GM18508 (cell line): Measurements from ENCODE around the gene MYOT.
"Not testable (repeated sequence)": the region's sequence is repeated elsewhere in the genome, so short reads cannot be mapped to it uniquely, and the experiment has no call there.

Source experiments
- ATAC-seq: cut with Tn5 transposase; IDR thresholded peaks from one replicate; pipeline ENCODE4 v1.9.1; 2021; ENCODE audit warnings: moderate number of reproducible peaks; ENCODE audit not compliant: insufficient read depth, unreplicated experiment

MYOT gene

GRCh38 chr5:137847687-137848086, 20.0 kb upstream of the MYOT start:
- no peak for ATAC-seq

GRCh38 chr5:137853165-137853564, 14.5 kb upstream of the MYOT start:
- ATAC-seq, result not testable (repeated sequence)

GRCh38 chr5:137856201-137856600, 11.5 kb upstream of the MYOT start:
- ATAC-seq, result no peak

- no peak for ATAC-seq
Observed at GRCh38 chr5:137856916-137857862, 10.5 kb upstream of the MYOT start.

DNA sequence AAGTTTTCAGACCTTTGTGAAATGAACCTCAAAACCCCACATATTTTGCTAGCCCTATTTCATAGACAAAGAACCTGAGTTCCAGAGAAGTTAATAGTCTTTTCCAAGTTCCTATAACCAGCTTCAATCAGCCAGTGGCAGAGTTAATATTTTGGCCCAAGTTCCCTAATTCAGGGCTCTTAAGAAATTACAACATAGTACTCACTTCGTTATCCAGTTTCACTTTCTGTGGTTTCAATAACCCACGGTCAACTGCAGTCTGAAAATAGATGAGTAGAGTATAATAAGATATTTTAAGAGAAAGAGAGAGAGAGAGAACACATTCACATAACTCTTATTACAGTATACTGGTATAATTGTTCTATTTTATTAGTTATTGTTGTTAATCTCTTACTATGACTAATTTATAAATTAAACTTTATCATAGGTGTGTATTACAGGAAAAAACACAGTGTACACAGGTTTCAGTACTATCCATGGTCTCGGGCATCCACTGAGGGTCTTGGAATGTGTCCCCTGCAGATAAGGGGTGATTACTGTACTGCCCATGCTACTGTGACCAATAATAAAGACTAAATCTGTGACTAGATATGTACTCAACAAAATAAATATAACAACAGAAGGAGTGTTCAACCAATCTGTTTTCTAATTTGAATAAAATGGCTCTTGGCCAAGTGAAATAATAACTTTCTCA, 9.3 kb upstream of the MYOT start:
- ATAC-seq, result peak; percentile 85

GRCh38 chr5:137858954-137859353, 8.7 kb upstream of the MYOT start:
- no peak for ATAC-seq

- no peak for ATAC-seq
Observed at GRCh38 chr5:137862251-137862650, 5.4 kb upstream of the MYOT start.

DNA sequence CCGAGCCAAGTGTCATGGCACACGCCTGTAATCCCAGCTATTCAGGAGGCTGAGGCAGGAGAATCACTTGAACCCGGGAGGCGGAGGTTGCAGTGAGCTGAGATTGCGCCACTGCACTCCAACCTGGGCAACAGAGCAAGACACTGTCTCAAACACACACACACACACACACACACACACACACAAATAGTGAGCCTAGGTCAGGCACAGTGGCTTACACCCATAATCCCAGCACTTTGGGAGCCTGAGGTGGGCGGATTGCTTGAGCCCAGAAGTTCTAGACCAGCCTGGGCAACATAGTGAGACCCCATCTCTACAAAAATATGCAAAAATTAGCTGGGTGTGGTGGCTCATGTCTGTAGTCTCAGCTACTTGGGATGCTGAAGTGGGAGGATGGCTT, 4.0 kb upstream of the MYOT start:
- ATAC-seq, result not testable (repeated sequence)

DNA sequence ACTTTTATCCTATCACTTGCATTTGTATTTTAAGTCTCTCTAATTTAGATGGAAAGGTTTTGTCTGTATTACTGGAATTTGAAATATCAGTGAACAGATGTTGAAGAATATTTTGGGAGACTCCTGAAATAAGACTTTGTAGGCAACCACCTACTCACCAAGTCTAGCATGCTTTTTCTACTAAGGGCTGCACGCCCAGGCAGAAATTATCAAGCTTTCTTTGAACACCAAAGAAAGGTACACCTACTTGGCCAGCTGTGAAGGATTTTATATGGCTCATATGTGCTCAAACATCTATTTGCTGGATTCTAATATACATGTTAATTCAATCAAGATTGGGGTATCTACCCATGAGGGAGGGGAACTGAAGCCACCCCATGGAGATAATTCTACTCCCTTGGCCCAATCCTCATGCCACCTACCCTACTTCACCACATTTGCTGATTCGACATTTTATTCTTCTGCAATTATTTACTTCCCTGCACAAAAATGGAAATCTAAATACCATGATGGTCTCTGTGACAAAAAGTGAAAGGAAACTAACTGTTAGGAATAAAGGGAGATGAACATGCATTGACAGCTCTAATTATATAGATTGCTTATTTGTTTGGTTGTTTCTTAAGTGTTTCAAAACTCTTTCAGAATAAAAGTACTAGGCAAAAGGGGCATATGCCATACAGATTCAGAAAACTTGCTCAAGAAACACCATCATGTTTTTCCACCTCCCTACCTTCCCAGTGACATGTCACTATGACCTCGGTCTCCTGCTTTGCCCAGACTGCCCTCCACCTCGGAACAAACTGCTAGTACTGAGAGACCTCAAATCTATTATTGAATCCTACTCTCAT, 895 bp upstream of the MYOT start:
- ATAC-seq, result no peak

GRCh38 chr5:137870647-137871339, 3.1 kb downstream of the MYOT start:
- ATAC-seq, result no peak

DNA sequence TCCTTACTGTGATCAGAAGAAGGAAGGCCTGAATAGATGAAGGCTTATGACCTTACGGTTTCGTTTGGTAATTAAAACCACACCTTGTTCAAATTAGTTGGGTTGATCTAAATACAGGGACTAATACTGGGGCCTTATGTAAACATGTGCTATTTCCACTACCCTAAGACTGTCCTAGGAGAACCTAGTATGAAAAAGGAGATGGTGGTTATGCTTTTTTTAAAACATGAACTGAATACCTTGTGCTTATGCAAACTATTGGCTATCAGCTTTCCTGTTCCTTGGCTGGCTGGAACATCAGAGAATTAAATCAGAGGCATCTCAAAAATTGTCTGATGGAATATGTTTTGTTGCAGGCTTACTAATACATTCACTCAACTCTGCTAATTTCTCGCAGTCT, 3.9 kb downstream of the MYOT start:
- no peak for ATAC-seq

DNA sequence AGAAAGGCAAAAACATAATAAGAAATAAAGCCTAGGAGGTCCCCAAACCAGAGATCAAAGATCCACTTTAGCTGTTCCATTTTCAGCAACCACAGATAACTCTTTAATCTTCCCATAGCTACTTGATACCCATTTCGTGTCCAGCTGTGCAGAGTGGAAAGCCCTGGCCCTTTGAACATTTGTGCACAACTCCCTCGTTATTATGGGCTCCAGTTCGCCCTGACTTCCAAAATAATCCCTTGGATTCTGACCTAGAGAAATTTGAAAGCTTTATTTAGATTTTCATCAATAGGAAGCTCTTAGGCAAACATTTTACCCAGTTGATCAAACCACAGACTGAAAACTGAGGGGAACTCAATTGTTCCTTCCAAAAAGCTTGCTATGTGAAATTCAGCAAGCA, 4.8 kb downstream of the MYOT start:
- no peak for ATAC-seq

GRCh38 chr5:137876101-137876500, 8.4 kb downstream of the MYOT start:
- ATAC-seq, result no peak

DNA sequence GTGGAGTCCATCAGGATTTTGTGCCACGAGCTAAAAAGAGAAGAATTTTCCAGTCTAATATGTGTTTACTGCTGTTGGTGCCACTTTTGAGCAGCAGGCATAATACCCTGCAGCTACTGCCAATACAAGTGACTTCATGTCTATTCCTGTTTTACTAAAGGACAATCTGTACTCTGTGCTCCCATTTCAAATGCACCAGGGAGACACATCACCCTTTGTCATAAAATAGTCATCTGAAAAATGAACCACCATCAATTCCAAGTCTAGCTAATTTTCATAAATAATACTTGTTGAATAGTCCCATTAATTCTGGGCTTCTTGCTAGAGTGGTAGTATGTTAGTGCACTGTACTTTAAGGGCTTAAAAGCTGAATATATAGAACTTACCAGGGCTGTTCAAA, 12.7 kb downstream of the MYOT start:
- ATAC-seq, result no peak

DNA sequence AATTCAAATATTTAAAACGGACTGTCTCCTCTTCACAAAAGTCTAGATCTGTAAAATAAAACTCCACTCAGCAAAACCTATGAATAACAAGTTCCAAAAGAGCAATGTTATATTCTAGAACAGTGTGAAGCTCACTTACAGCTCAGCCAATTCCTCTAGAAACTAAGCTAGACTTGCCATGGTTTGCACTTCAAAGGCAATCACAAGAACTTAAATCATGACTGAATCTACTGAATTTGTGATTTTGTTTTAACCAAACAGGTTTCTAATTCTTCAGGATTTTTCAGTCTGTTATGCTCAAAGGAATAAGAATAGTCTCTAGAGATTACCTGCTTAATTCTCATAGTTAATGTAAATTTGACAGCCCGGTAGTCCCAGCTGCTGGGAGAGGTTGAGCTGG, 20.2 kb downstream of the MYOT start:
- ATAC-seq, result no peak

DNA sequence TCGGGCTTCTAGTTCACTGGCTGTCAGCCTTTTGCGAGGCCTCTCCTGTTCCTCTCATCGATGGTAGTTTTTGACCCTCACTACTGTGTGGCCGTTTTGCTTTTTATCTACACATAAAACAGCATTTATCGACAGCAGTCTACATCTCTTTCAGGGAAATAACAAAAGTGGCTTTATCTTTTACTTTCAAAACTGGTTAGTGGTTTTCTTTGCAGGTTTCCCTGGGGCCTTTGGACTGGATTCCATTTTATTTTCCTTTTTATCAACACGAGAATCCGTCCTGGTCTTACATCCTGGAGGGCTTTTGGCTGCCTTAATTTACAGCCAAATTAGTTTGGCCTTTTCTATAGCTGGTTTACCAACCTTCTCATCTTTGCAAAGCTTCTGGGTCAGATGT, 20.8 kb downstream of the MYOT start:
- no peak for ATAC-seq

GRCh38 chr5:137888863-137889759, 21.5 kb downstream of the MYOT start, which contains the start of gene PKD2L2:
Gene PKD2L2, plus strand, starts transcription at chr5:137889457. Its CDS starts 35 bp downstream, at chr5:137889492.
- no peak for ATAC-seq

GRCh38 chr5:137890845-137891244, 23.2 kb downstream of the MYOT start:
- ATAC-seq, result no peak

DNA sequence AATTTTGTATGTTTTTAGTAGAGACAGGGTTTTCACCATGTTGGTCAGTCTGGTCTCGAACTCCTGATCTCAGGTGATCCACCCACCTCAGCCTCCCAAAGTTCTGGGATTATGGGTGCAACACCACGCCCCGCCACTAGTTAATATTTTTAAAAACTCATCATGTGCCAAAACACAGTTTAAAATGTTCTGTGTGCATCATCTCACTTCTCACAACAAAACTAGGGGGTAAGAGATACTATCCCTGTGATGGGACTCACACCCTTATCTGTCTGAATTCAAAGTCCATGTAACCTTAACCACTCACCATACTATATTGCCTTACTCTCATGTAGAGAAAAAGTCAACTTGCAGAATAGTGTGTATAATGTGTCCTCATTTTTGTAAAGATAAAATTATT, 24.2 kb downstream of the MYOT start:
- no peak for ATAC-seq
